Mucosa of rectum (tissue), 2 donors: ENCODE results near the gene JAG2.

Experiments used
- H3K27ac ChIP-seq, 2 donors: one replicate each; pipeline ENCODE4 v1.7.0; 2013; ENCODE audit warnings: inconsistent platforms in 2 of 2, low read depth in 2 of 2, low read length in 2 of 2
- H3K27me3 ChIP-seq, 2 donors: one replicate each; pipeline ENCODE4 v1.7.0; 2013; ENCODE audit warnings: low read length in 2 of 2; ENCODE audit not compliant: control insufficient read depth in 2 of 2, insufficient read depth in 2 of 2
- H3K36me3 ChIP-seq, 2 donors: one replicate each; pipeline ENCODE4 v1.7.0; 2013; ENCODE audit warnings: low read length in 2 of 2; ENCODE audit not compliant: control insufficient read depth in 2 of 2, insufficient read depth in 2 of 2
- H3K4me1 ChIP-seq, 2 donors: one replicate each; pipeline ENCODE4 v1.7.0; 2013; ENCODE audit warnings: low read length in 2 of 2, mild to moderate bottlenecking in 1 of 2; ENCODE audit not compliant: control insufficient read depth in 2 of 2, insufficient read depth in 2 of 2
- H3K4me3 ChIP-seq, 2 donors: one replicate each; pipeline ENCODE4 v1.7.0; 2013; ENCODE audit warnings: low read length in 2 of 2
- H3K9ac ChIP-seq, 2 donors: one replicate each; pipeline ENCODE4 v1.7.0; 2013; ENCODE audit warnings: low read length in 2 of 2, low read depth in 1 of 2, mild to moderate bottlenecking in 1 of 2
- H3K9me3 ChIP-seq, 2 donors: one replicate each; pipeline ENCODE4 v1.7.0; 2013; ENCODE audit warnings: low read length in 2 of 2; ENCODE audit not compliant: control insufficient read depth in 2 of 2
- donor health status: healthy.
- donor health status: Normal muscosa, but diverticular disease.

Gene JAG2

DNA sequence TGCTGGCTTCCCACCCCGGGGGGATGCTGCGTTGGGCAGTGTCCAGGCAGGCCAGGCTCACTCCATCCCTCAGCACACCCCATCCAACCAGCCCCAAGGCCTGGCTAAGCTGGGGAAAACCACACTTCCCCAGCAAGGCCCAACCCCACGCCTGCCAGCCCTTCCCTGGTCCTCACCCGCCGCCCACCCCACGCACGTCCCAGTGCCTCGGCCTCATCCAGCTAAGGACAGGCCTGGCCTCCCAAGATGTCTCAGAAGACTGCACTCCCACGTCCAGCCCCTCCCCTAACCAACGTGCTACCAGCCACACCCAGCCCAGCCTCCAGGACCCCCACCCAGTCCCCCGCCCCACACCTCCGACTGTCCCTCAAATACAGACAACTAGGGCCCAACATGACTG, 9.8 kb downstream of the JAG2 start:
- H3K4me3 ChIP-seq = no peak overlapping the region
- no peaks in the 10 kb centered on the region for H3K27me3 ChIP-seq
- H3K4me1 ChIP-seq = no peaks in the 10 kb centered on the region
- H3K36me3 ChIP-seq = no peaks in the 10 kb centered on the region
- no peak overlapping the region for H3K9ac ChIP-seq
- no peaks in the 10 kb centered on the region for H3K9me3 ChIP-seq
- no peak overlapping the region for H3K27ac ChIP-seq

DNA sequence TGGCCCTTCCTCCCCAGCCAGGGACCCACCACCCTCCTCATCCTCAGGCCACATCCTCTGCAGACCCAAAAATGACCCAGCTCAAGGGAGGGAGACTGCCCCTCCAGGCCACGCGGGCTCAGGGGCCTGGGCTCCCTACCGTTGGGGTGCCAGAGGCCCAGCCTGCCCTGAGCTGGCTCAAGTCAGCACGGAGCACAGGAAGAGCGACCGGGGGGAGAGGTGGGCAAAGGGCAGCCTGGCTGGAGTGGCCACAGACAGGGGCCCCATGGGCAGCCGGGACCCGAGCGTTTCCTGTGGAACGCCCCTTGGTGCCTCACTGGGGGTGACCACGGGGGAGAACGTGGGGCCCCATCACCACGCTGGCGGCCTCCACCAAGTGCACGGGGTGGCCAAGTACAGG, 10.7 kb downstream of the JAG2 start:
- Histone ChIP-seq H3K27me3 (no peaks in the 10 kb centered on the region), H3K4me1 (no peaks in the 10 kb centered on the region), H3K4me3 (no peak overlapping the region), H3K9ac (no peak overlapping the region), H3K36me3 (no peaks in the 10 kb centered on the region), H3K9me3 (no peaks in the 10 kb centered on the region), H3K27ac (no peak overlapping the region)

DNA sequence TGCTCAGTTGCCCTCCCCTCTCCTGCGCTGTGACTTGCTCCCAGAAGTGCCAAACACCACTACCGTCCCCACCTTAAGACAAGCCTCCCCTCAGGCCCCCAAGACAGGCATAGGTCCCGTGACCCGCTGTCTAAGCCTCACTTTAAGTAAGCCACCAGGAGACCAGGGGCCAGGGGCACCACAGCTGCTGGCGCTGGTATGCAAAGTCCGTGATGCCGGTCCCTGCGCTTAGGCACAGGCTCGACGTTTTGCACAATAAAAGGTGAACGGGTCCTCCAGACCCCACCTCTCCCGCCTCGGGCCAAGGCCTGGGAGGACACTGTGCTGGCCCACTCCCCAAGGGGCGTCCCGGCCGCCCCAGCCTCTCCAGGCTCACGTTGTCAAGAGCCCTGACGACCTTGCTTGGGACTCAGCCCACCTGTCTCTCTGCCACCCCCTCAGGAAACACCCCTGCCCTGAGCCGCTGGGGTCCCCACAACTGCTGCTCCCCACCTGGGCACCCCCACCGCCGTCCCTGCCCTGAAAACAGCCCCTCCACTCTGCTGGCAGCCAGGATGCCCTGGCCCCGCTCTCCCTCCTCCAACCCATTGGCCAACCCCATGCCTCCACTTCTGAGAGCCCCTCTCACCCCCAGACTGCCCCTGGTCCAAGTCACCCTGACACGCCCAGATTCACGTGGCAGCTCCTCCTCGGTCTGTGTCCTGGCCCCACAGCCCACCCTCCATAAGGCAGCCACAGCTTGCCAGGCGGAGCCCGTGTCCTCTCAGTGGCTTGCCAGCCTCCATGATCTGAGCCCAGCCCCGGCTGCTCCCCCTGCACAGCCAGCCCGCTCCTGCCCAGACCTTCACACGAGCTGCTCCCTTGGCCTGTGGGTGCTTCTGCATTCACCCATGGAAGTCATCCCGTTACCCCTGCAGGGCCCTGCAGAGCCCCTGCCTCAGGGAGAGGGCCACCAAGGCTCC, 11.9 kb downstream of the JAG2 start:
- no peaks in the 10 kb centered on the region for H3K27me3 ChIP-seq
- H3K36me3 ChIP-seq = no peaks in the 10 kb centered on the region

DNA sequence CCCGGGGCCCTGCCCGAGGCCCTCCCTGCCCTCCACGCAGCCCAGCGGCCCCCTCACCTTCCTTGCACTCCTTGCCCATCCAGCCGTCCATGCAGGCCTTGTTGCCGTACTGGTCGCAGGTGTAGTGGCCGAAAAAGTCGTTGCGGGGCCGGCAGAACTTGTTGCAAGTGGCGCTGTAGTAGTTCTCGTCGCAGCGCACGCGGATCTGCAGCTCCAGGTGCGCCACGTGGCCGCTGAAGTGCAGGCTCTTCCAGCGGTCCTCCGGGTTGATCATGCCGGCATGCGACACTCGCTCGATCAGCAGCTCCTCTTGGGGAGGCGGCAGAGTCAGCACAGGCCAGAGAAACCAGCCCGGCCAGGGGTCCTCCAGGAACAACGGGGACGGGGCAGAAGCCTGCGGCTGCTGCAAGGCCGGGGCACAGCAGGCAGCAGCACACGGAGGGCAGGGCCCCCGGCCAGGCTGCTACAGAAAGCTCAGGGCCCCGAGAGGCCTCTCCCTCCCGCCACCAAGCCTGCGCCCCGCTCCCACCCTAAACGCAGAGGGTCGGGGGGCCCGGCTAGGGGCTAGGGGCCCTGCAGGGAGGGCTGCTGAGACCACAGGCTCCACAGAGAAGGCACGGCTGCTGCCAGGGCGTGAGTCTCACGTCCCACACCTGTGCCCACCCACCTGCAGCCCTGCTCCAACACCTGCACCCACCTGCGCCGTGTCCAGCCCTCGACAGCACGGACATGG, 12.7 kb downstream of the JAG2 start:
- H3K9ac ChIP-seq = no peak overlapping the region
- no peaks in the 10 kb centered on the region for H3K4me1 ChIP-seq
- H3K4me3 ChIP-seq = no peak overlapping the region
- H3K27ac ChIP-seq = no peak overlapping the region
- no peaks in the 10 kb centered on the region for H3K9me3 ChIP-seq
- no peaks in the 10 kb centered on the region for H3K36me3 ChIP-seq
- no peaks in the 10 kb centered on the region for H3K27me3 ChIP-seq

More for the DNA sequence above, 11.9 kb downstream of the JAG2 start:
- no peaks in the 10 kb centered on the region for H3K4me1 ChIP-seq
- no peak overlapping the region for H3K9ac ChIP-seq
- no peaks in the 10 kb centered on the region for H3K9me3 ChIP-seq
- H3K4me3 ChIP-seq = no peak overlapping the region
- H3K27ac ChIP-seq = no peak overlapping the region

DNA sequence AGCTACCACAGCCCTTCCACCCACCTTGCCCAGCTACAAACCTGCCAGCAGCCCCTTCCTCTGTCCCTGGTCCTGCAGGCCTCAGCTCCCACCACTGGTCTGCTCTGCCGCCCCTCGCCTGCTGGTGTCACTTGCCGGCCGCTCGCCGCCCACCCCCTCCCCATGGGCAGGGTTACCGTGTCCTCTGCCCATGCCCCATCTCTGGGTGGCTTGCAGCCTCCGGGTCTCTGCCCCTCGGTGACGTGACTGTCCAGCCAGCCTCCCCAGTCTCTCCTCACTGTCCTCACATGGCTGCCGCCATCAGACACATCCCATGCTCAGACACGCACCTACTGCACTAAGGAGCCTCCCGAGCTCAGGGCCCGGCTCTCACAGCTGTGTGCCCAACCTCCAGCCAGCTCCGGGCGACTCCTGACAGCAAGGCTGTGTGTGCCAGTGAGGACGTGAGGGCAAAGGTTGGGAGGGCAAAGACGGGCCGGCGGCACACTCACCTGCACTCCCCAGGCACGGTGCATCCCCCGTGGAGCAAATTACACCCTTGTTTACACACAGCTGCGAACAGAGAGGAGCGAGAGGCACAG, 13.4 kb downstream of the JAG2 start:
- no peaks in the 10 kb centered on the region for H3K27me3 ChIP-seq
- H3K9me3 ChIP-seq = no peaks in the 10 kb centered on the region
- H3K4me3 ChIP-seq = no peak overlapping the region
- H3K9ac ChIP-seq = no peak overlapping the region
- no peak overlapping the region for H3K27ac ChIP-seq
- H3K4me1 ChIP-seq = no peaks in the 10 kb centered on the region
- H3K36me3 ChIP-seq = no peaks in the 10 kb centered on the region

DNA sequence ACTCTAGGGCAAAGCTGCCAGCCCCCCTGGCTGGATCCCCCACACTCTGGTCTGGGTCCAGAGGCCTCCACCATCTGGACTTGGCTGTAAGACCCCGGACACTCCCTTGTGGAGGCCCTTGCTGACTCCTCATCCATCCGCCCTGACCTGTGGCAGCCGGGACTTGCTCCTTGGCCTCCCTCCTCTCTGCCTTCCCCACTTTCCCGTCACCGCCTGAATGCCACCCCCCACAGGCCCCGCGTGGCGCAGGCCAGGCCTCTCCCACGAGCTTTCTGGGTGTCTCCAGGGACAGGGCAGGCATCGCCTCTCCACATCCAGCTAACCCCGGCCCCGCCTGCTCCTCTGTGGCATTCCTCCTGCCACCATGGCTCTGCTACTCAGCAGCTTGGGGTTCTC, 14.1 kb downstream of the JAG2 start:
- Histone ChIP-seq H3K4me1 (no peaks in the 10 kb centered on the region), H3K9ac (no peak overlapping the region), H3K4me3 (no peak overlapping the region), H3K9me3 (no peaks in the 10 kb centered on the region), H3K27ac (no peak overlapping the region), H3K27me3 (no peaks in the 10 kb centered on the region), H3K36me3 (no peaks in the 10 kb centered on the region)

DNA sequence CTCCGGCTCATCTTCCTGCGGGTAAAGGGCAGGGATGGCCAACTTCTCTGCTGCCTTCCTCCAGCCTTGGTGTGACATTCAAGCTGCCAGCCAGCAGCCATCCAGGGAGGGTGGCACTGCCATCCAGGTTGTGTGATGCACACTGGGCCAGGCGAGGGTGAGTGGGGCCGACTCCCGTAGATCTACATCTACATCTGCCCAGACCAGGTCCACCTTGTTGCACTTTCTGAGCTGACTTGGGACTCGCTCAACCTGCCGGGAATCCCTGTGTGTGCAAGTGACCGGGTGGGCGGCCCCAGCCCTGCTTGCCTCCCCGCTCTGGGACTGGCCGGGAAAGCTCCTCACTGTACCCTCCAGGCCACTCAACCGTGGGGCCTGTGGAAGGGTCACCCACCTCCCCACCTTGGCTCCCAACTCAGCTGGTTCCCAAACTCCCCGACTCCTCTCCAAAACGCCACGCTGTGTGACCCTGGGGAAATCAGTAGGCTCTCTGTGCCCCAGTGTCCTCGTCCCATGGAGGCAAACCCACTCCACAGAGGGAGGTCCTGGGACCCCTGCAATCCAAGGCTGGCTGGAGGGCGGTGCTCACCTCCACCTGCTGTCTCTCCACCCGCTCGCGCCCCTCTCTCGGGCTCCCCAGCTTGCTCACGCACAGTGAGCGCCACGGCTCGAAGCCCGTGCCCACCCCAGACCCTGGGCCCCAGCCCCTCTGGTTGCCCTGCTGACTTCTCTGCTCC, 14.7 kb downstream of the JAG2 start:
- Histone ChIP-seq H3K4me1 (no peaks in the 10 kb centered on the region), H3K9ac (no peak overlapping the region), H3K27me3 (no peaks in the 10 kb centered on the region), H3K27ac (peak overlapping the region in 1 of 2 donors; percentile 4), H3K4me3 (no peak overlapping the region), H3K36me3 (no peaks in the 10 kb centered on the region), H3K9me3 (no peaks in the 10 kb centered on the region)

DNA sequence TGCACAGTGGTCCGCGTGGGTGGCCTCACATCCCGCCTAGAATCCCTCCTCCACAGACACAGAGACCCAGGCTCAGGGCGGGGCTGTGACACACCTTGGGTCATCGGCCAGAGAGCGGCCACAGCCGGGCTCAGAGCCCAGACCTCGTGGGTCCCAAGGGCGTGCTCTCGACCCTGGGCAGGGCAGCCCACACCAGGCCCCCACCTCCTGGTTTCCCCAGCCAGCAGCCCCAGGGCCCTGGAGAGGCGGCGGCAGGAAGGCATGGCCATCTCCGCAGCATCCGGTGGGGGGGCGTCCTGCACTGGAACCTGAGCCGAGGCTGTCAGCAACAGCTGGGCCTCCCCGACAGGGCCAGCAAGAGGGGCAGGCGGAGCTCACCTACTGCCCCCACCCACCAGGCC, 15.2 kb downstream of the JAG2 start:
- H3K9ac ChIP-seq = no peak overlapping the region
- H3K27ac ChIP-seq = peak overlapping the region in 1 of 2 donors; percentile 4
- no peaks in the 10 kb centered on the region for H3K27me3 ChIP-seq
- no peaks in the 10 kb centered on the region for H3K9me3 ChIP-seq
- no peak overlapping the region for H3K4me3 ChIP-seq
- H3K36me3 ChIP-seq = no peaks in the 10 kb centered on the region
- H3K4me1 ChIP-seq = no peaks in the 10 kb centered on the region

DNA sequence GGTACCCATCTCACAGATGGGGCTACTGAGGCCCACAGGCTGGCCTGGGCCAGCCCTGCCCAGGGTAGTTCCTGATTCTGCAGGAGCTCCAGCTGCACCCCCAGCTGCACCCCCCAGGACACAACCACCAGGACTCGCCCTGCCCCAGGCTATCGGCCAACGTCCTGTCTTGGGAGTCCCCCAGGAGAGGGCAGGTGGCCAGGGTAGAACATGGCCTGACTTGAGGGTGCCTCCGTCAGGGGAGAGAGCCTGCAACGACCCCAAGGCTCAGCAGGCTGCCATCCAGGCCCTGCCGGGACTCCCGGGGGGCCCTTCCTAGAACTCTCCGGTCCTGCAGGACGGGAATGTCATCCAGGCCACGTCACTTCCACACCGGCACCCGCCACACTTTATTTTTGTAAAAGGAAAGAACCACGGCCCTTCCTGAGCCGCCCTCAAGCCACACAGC, 15.8 kb downstream of the JAG2 start:
- H3K4me3 ChIP-seq = no peak overlapping the region
- H3K27ac ChIP-seq = peak overlapping the region in 1 of 2 donors; percentile 22
- no peaks in the 10 kb centered on the region for H3K27me3 ChIP-seq

More for the DNA sequence above, 15.8 kb downstream of the JAG2 start:
- Histone ChIP-seq H3K9me3 (no peaks in the 10 kb centered on the region), H3K9ac (no peak overlapping the region), H3K36me3 (no peaks in the 10 kb centered on the region), H3K4me1 (no peaks in the 10 kb centered on the region)
